ENCODE data around the gene PRKG1. TPM values are rescaled to one million over a fixed set of nuclear protein-coding genes. Genes with fewer than 3 reads are reported as not detected.
"Not testable (repeated sequence)": the region's sequence is repeated elsewhere in the genome, so short reads cannot be mapped to it uniquely, and the experiment has no call there.

PRKG1 gene
- total RNA-seq, 5 donors from 2014 or later (not counting 1 experiment from before 2014, with no cell fraction given), result 0.03 to 0.26 (median 0.19) TPM; not detected in 1

DNA sequence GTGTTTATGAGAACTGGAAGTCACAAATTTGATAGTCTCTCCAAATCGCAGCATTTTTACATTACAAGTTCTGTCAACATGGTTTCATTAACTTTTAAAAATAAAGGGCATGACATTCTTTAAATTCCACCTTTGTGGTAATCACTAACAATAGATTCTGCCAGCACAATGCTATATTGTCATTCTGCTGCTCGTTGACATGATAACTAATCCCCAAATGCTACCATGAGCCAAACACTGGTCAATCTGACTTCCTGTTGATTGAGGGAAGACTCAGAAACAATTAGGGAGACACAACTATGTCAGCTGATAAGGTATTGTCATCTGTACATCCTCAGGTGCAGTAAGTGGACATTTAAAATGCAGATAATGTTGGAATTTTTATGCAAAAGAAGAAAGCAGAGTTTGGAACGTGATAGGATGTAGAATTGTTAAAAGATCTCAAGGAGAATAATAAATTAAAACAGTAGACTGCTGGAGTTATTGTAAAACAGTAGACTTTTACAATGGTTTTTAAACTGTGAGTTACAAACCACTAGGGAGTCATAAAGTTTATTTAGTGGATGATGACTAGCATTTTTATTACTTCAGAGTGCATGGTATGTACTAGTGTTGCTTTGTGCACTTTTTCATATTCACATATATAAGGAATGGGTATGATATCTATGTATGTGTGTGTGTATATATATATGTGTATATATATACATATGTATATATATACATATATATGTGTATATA is 1113.4 kb downstream of the PRKG1 start:
- CTCF ChIA-PET, result no interaction called here
- no peaks in the 10 kb centered on the region for H3K27me3 ChIP-seq (replicated peaks in 1 of 2; ENCODE audit: control insufficient read depth in 2 of 2, extremely low read depth in 1 of 2, insufficient read depth in 2 of 2, low read length in 1 of 2)
- 0% methylated on average over 1 of the region's 3 CpGs for WGBS (ENCODE audit: insufficient coverage)

DNA sequence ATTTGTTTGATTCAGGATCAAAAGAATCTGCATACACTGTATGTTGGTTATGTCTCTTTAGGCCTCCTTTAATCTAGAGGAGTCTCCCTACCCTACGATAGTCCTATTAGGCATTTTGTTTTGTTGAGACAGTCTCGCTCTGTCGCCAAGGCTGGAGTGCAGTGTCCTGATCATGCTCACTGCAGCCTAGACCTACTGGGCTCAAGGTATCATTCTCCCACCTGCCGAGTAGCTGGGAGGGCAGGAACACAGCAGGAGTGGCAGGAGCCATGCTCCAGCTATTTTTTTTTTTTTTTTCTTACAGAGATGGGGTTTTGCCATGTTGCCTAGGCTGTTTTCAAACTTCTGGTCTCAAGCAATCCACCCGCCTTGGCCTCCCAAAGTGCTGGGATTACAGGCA is 1116.8 kb downstream of the PRKG1 start:
- no peaks in the 10 kb centered on the region for H3K9me3 ChIP-seq
- Mint-ChIP-seq H3K9me3 (no peaks in the 10 kb centered on the region), H3K27ac (no peak overlapping the region), H3K4me1 (no peaks in the 10 kb centered on the region), H3K27me3 (no peaks in the 10 kb centered on the region), H3K4me3 (no peak overlapping the region), H3K36me3 (no peaks in the 10 kb centered on the region)
- no CpG with 5 or more reads among the region's 5 CpGs for WGBS (ENCODE audit: insufficient coverage)
- ATAC-seq (replicated peaks in 1 of 4), result no peak
- DNase-seq, result no peak
- ChIA-PET CTCF (no interaction called here), POLR2A (no interaction called here)
- no peak overlapping the region for H3K27ac ChIP-seq (ENCODE audit: low read length)
- no peak overlapping the region for H3K4me3 ChIP-seq (ENCODE audit: control insufficient read depth in 1 of 2, extremely low read depth in 1 of 2, low read length in 1 of 2)
- H3K4me1 ChIP-seq (ENCODE audit: control insufficient read depth in 1 of 2, extremely low read depth in 1 of 2, insufficient read depth in 2 of 2, low read length in 2 of 2), result no peaks in the 10 kb centered on the region
- H3K36me3 ChIP-seq (ENCODE audit: control insufficient read depth in 2 of 2, extremely low read depth in 1 of 2, insufficient read depth in 1 of 2, low read length in 1 of 2), result no peaks in the 10 kb centered on the region
- H3K27me3 ChIP-seq (replicated peaks in 1 of 2; ENCODE audit: control insufficient read depth in 2 of 2, extremely low read depth in 1 of 2, insufficient read depth in 2 of 2, low read length in 1 of 2), result no peaks in the 10 kb centered on the region

More for the DNA sequence above, 1113.4 kb downstream of the PRKG1 start:
- Mint-ChIP-seq H3K27me3 (no peaks in the 10 kb centered on the region), H3K36me3 (no peaks in the 10 kb centered on the region), H3K9me3 (peaks cover 0 to 2% (median 2%) of the 10 kb centered on the region in 3 donors), H3K4me1 (no peaks in the 10 kb centered on the region), H3K27ac (no peak overlapping the region), H3K4me3 (no peak overlapping the region)
- Histone ChIP-seq H3K27ac (ENCODE audit: low read length) (no peak overlapping the region), H3K36me3 (ENCODE audit: control insufficient read depth in 2 of 2, extremely low read depth in 1 of 2, insufficient read depth in 1 of 2, low read length in 1 of 2) (no peaks in the 10 kb centered on the region), H3K9me3 (no peaks in the 10 kb centered on the region), H3K4me1 (ENCODE audit: control insufficient read depth in 1 of 2, extremely low read depth in 1 of 2, insufficient read depth in 2 of 2, low read length in 2 of 2) (no peaks in the 10 kb centered on the region), H3K4me3 (ENCODE audit: control insufficient read depth in 1 of 2, extremely low read depth in 1 of 2, low read length in 1 of 2) (no peak overlapping the region)
- no peak for ATAC-seq (replicated peaks in 1 of 4)
- POLR2A ChIA-PET, result no interaction called here
- no peak for DNase-seq

DNA sequence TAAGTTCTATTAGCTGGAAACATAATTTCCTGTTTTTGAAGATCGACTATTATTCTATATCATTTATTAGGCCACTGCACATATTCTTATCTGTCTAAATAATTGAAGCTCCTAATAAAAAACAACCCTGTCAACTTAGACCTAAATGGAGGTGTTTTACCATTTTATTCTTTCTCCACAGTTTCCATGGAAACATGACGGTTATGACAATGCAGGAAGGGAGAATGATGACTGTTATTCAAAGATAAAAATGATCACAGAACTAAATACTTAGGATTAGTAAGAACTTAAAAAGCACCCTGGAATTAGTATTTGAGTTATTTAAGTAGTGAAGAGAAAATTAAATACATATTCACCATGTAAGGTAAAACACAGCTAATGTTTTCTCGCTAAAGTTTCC is 1119.9 kb downstream of the PRKG1 start:
- Histone ChIP-seq H3K9me3 (no peaks in the 10 kb centered on the region), H3K4me3 (ENCODE audit: control insufficient read depth in 1 of 2, extremely low read depth in 1 of 2, low read length in 1 of 2) (no peak overlapping the region), H3K4me1 (ENCODE audit: control insufficient read depth in 1 of 2, extremely low read depth in 1 of 2, insufficient read depth in 2 of 2, low read length in 2 of 2) (no peaks in the 10 kb centered on the region), H3K36me3 (ENCODE audit: control insufficient read depth in 2 of 2, extremely low read depth in 1 of 2, insufficient read depth in 1 of 2, low read length in 1 of 2) (no peaks in the 10 kb centered on the region), H3K27ac (ENCODE audit: low read length) (no peak overlapping the region), H3K27me3 (replicated peaks in 1 of 2; ENCODE audit: control insufficient read depth in 2 of 2, extremely low read depth in 1 of 2, insufficient read depth in 2 of 2, low read length in 1 of 2) (no peaks in the 10 kb centered on the region)
- Mint-ChIP-seq H3K27me3 (no peaks in the 10 kb centered on the region), H3K36me3 (no peaks in the 10 kb centered on the region), H3K9me3 (no peaks in the 10 kb centered on the region), H3K27ac (no peak overlapping the region), H3K4me1 (no peaks in the 10 kb centered on the region), H3K4me3 (no peak overlapping the region)
- no peak for DNase-seq
- WGBS (ENCODE audit: insufficient coverage), result no CpG with 5 or more reads among the region's 3 CpGs
- ATAC-seq (replicated peaks in 1 of 4), result no peak
- POLR2A ChIA-PET, result no interaction called here
- CTCF ChIA-PET, result no interaction called here

GRCh38 chr10:52194716-52195115 is 1120.4 kb downstream of the PRKG1 start:
- Mint-ChIP-seq H3K27me3 (no peaks in the 10 kb centered on the region), H3K36me3 (no peaks in the 10 kb centered on the region), H3K4me1 (no peaks in the 10 kb centered on the region), H3K27ac (no peak overlapping the region), H3K4me3 (no peak overlapping the region), H3K9me3 (no peaks in the 10 kb centered on the region)
- no peak for DNase-seq
- POLR2A ChIA-PET, result no interaction called here
- H3K4me3 ChIP-seq (ENCODE audit: control insufficient read depth in 1 of 2, extremely low read depth in 1 of 2, low read length in 1 of 2), result no peak overlapping the region
- CTCF ChIA-PET, result no interaction called here
- no peaks in the 10 kb centered on the region for H3K4me1 ChIP-seq (ENCODE audit: control insufficient read depth in 1 of 2, extremely low read depth in 1 of 2, insufficient read depth in 2 of 2, low read length in 2 of 2)
- H3K9me3 ChIP-seq, result no peaks in the 10 kb centered on the region
- no peak overlapping the region for H3K27ac ChIP-seq (ENCODE audit: low read length)
- no peak for ATAC-seq (replicated peaks in 1 of 4)
- H3K27me3 ChIP-seq (replicated peaks in 1 of 2; ENCODE audit: control insufficient read depth in 2 of 2, extremely low read depth in 1 of 2, insufficient read depth in 2 of 2, low read length in 1 of 2), result no peaks in the 10 kb centered on the region
- H3K36me3 ChIP-seq (ENCODE audit: control insufficient read depth in 2 of 2, extremely low read depth in 1 of 2, insufficient read depth in 1 of 2, low read length in 1 of 2), result no peaks in the 10 kb centered on the region

DNA sequence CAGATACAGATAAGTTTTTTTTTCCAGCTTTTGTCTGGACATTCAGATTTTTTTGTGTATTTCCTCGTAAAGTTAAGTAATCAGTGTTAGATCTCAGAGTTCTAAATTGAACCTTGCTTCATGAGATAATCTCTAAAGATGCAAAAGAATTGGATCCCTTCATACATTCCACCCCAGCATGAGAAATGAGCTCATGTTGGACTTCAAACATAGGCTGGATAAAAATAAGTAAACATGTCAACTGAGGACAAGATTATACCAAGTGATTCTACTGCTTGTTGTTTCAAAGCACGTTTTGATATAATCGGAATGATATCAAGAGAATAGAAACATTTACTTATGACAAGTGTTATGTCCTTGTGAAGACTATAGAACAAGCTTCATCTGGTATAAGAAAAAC is 1122.8 kb downstream of the PRKG1 start:
- no peaks in the 10 kb centered on the region for H3K9me3 Mint-ChIP-seq
- ChIA-PET CTCF (no interaction called here), POLR2A (no interaction called here)
- H3K36me3 ChIP-seq (ENCODE audit: control insufficient read depth in 2 of 2, extremely low read depth in 1 of 2, insufficient read depth in 1 of 2, low read length in 1 of 2), result no peaks in the 10 kb centered on the region
- H3K4me3 ChIP-seq (ENCODE audit: control insufficient read depth in 1 of 2, extremely low read depth in 1 of 2, low read length in 1 of 2), result no peak overlapping the region
- H3K9me3 ChIP-seq, result no peaks in the 10 kb centered on the region
- no CpG with 5 or more reads among the region's 3 CpGs for WGBS (ENCODE audit: insufficient coverage)
- H3K36me3 Mint-ChIP-seq, result no peaks in the 10 kb centered on the region
- no peak overlapping the region for H3K27ac Mint-ChIP-seq
- H3K27me3 ChIP-seq (replicated peaks in 1 of 2; ENCODE audit: control insufficient read depth in 2 of 2, extremely low read depth in 1 of 2, insufficient read depth in 2 of 2, low read length in 1 of 2), result no peaks in the 10 kb centered on the region
- H3K4me1 ChIP-seq (ENCODE audit: control insufficient read depth in 1 of 2, extremely low read depth in 1 of 2, insufficient read depth in 2 of 2, low read length in 2 of 2), result no peaks in the 10 kb centered on the region
- ATAC-seq (replicated peaks in 1 of 4) (no peak), DNase-seq (no peak)
- H3K27ac ChIP-seq (ENCODE audit: low read length), result no peak overlapping the region
- no peaks in the 10 kb centered on the region for H3K27me3 Mint-ChIP-seq
- no peaks in the 10 kb centered on the region for H3K4me1 Mint-ChIP-seq
- no peak overlapping the region for H3K4me3 Mint-ChIP-seq

- ATAC-seq (replicated peaks in 1 of 4), result no peak
- Histone ChIP-seq H3K4me3 (ENCODE audit: control insufficient read depth in 1 of 2, extremely low read depth in 1 of 2, low read length in 1 of 2) (no peak overlapping the region), H3K27ac (ENCODE audit: low read length) (no peak overlapping the region), H3K9me3 (no peaks in the 10 kb centered on the region), H3K36me3 (ENCODE audit: control insufficient read depth in 2 of 2, extremely low read depth in 1 of 2, insufficient read depth in 1 of 2, low read length in 1 of 2) (no peaks in the 10 kb centered on the region), H3K4me1 (ENCODE audit: control insufficient read depth in 1 of 2, extremely low read depth in 1 of 2, insufficient read depth in 2 of 2, low read length in 2 of 2) (no peaks in the 10 kb centered on the region), H3K27me3 (replicated peaks in 1 of 2; ENCODE audit: control insufficient read depth in 2 of 2, extremely low read depth in 1 of 2, insufficient read depth in 2 of 2, low read length in 1 of 2) (no peaks in the 10 kb centered on the region)
- no CpG with 5 or more reads among the region's 3 CpGs for WGBS (ENCODE audit: insufficient coverage)
- DNase-seq, result no peak
- ChIA-PET POLR2A (no interaction called here), CTCF (no interaction called here)
- H3K4me1 Mint-ChIP-seq, result no peaks in the 10 kb centered on the region
- peaks cover 0 to 4% of the 10 kb centered on the region in 2 donors for H3K27me3 Mint-ChIP-seq
- H3K36me3 Mint-ChIP-seq, result no peaks in the 10 kb centered on the region
- H3K4me3 Mint-ChIP-seq, result no peak overlapping the region
- H3K27ac Mint-ChIP-seq, result no peak overlapping the region
- H3K9me3 Mint-ChIP-seq, result no peaks in the 10 kb centered on the region
Observed at GRCh38 chr10:52198540-52198939, 1124.3 kb downstream of the PRKG1 start.

DNA sequence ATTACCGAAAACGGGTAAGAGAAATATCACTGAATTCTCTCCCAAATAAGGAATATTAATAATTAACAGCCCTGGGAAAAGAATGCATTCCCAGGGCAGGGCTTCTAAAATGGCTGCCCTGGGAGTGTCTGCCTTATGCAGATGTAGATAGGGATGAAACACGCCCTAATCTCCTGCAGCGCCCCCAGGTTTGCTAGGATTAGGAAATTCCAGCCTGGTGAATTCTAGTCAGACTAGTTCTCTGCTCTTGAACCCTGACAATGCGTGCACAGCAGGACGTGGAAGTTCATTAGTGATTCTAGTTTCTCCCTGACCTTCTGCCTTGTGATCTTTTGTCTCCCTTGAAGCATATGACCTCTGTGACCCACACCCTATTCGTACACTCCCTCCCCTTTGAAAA is 1130.6 kb downstream of the PRKG1 start:
- POLR2A ChIA-PET; H3K36me3 Mint-ChIP-seq; H3K4me3 Mint-ChIP-seq; H3K4me3 ChIP-seq (ENCODE audit: control insufficient read depth in 1 of 2, extremely low read depth in 1 of 2, low read length in 1 of 2); H3K9me3 Mint-ChIP-seq; H3K36me3 ChIP-seq (ENCODE audit: control insufficient read depth in 2 of 2, extremely low read depth in 1 of 2, insufficient read depth in 1 of 2, low read length in 1 of 2); ATAC-seq (replicated peaks in 1 of 4); H3K4me1 ChIP-seq (ENCODE audit: control insufficient read depth in 1 of 2, extremely low read depth in 1 of 2, insufficient read depth in 2 of 2, low read length in 2 of 2); H3K9me3 ChIP-seq; CTCF ChIA-PET; DNase-seq; H3K4me1 Mint-ChIP-seq; H3K27me3 ChIP-seq (replicated peaks in 1 of 2; ENCODE audit: control insufficient read depth in 2 of 2, extremely low read depth in 1 of 2, insufficient read depth in 2 of 2, low read length in 1 of 2); H3K27ac Mint-ChIP-seq; H3K27ac ChIP-seq (ENCODE audit: low read length): not testable (repeated sequence)
- WGBS (ENCODE audit: insufficient coverage), result 87% methylated on average over 3 of the region's 7 CpGs
- peaks cover 12 to 17% of the 10 kb centered on the region in 2 donors for H3K27me3 Mint-ChIP-seq
